ENCODE results near the gene CADPS2. TPM values are rescaled to one million over a fixed set of nuclear protein-coding genes. Genes with fewer than 3 reads are reported as not detected.

CADPS2 gene
- total RNA-seq, 1 donor from 2014 or later: 6.4 TPM

GRCh38 chr7:122552769-122553168 is 333.5 kb downstream of the CADPS2 start:
- no peaks in the 10 kb centered on the region for H3K9me3 ChIP-seq (ENCODE audit: insufficient read depth, low read depth, low read length)
- DNase-seq (ENCODE audit: low read depth): no peak
- H3K9ac ChIP-seq (ENCODE audit: low read length): no peak overlapping the region
- H3K27me3 ChIP-seq (ENCODE audit: insufficient read depth, low read length): no peaks in the 10 kb centered on the region
- H3K36me3 ChIP-seq (ENCODE audit: insufficient read depth, low read length): no peaks in the 10 kb centered on the region
- H3K4me3 Mint-ChIP-seq (ENCODE audit: unreplicated experiment): no peak overlapping the region
- no peaks in the 10 kb centered on the region for H3K9me3 Mint-ChIP-seq (ENCODE audit: unreplicated experiment)
- no peak overlapping the region for H3K27ac ChIP-seq (ENCODE audit: low read depth, low read length)
- no peak for FAIRE-seq
- no peaks in the 10 kb centered on the region for H3K36me3 Mint-ChIP-seq (ENCODE audit: low read depth, unreplicated experiment)
- H2AFZ ChIP-seq (ENCODE audit: low read depth, low read length): no peak overlapping the region
- no peaks in the 10 kb centered on the region for H3K79me2 ChIP-seq (ENCODE audit: insufficient read depth, low read length)
- H3K27ac Mint-ChIP-seq (ENCODE audit: unreplicated experiment): no peak overlapping the region
- no peaks in the 10 kb centered on the region for H4K20me1 ChIP-seq (ENCODE audit: insufficient read depth, low read length)
- no peaks in the 10 kb centered on the region for H3K4me1 ChIP-seq (ENCODE audit: insufficient read depth, low read length)
- no peak overlapping the region for H3K4me2 ChIP-seq (ENCODE audit: low read length)
- TF ChIP-seq CTCF (IDR thresholded peaks at IDR 0.05; ENCODE audit: insufficient read depth, low read depth, low read length) (no peak), EZH2 (IDR thresholded peaks at IDR 0.05; ENCODE audit: insufficient read depth, low read length) (no peak)
- no peaks in the 10 kb centered on the region for H3K4me1 Mint-ChIP-seq (ENCODE audit: low read depth, unreplicated experiment)
- no peak overlapping the region for H3K4me3 ChIP-seq (ENCODE audit: insufficient read depth, low read depth, low read length)
- no peaks in the 10 kb centered on the region for H3K27me3 Mint-ChIP-seq (ENCODE audit: low read depth, unreplicated experiment)

DNA sequence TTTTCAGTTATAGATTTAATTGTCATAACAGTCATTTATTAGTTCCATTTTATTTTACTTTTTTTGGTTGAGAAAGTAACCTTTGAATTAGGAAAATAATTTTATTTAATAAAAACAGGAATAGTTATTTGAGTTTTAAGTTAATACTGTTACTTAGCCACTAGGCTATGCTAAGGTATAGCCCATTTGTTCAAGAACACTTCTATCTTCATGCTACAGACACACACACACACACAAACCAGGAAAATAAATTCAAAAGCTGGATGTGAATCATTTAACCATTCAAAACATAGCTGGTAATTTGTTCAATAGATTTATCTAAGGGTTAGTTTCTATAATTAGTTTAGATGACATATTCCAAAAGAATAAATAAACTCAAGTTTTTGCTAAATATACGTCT is 335.7 kb downstream of the CADPS2 start:
- Histone ChIP-seq H3K27me3 (ENCODE audit: insufficient read depth, low read length) (no peaks in the 10 kb centered on the region), H3K4me3 (ENCODE audit: insufficient read depth, low read depth, low read length) (no peak overlapping the region), H3K9ac (ENCODE audit: low read length) (no peak overlapping the region), H3K79me2 (ENCODE audit: insufficient read depth, low read length) (no peaks in the 10 kb centered on the region), H3K36me3 (ENCODE audit: insufficient read depth, low read length) (no peaks in the 10 kb centered on the region), H3K9me3 (ENCODE audit: insufficient read depth, low read depth, low read length) (no peaks in the 10 kb centered on the region), H4K20me1 (ENCODE audit: insufficient read depth, low read length) (no peaks in the 10 kb centered on the region), H3K4me1 (ENCODE audit: insufficient read depth, low read length) (no peaks in the 10 kb centered on the region), H3K4me2 (ENCODE audit: low read length) (no peak overlapping the region), H2AFZ (ENCODE audit: low read depth, low read length) (no peak overlapping the region), H3K27ac (ENCODE audit: low read depth, low read length) (no peak overlapping the region)
- Mint-ChIP-seq H3K36me3 (ENCODE audit: low read depth, unreplicated experiment) (no peaks in the 10 kb centered on the region), H3K9me3 (ENCODE audit: unreplicated experiment) (no peaks in the 10 kb centered on the region), H3K27me3 (ENCODE audit: low read depth, unreplicated experiment) (no peaks in the 10 kb centered on the region), H3K27ac (ENCODE audit: unreplicated experiment) (no peak overlapping the region), H3K4me1 (ENCODE audit: low read depth, unreplicated experiment) (no peaks in the 10 kb centered on the region), H3K4me3 (ENCODE audit: unreplicated experiment) (no peak overlapping the region)
- FAIRE-seq: no peak
- no peak for TF ChIP-seq EZH2 (IDR thresholded peaks at IDR 0.05; ENCODE audit: insufficient read depth, low read length)
- no peak for TF ChIP-seq CTCF (IDR thresholded peaks at IDR 0.05; ENCODE audit: insufficient read depth, low read depth, low read length)
- peak; percentile 1 for DNase-seq (ENCODE audit: low read depth)

DNA sequence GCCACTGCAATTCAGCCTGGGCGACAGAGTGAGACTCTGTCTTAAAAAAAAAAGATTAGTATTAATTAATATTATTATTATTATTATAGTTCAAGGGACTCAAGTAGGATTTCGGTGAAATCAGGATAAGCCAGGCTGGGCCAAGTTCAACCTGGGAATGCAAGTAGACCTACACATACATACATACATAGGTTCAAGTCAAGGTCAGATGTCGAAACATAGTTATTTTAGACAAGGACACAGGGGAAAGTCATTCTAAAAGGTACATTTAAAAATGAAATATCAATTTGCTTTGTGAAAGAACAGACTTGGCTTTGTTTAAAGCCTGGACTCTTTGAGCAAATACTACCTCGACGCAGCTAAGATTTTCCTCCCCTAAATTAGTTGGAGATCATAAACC is 336.7 kb downstream of the CADPS2 start:
- H3K79me2 ChIP-seq (ENCODE audit: insufficient read depth, low read length): no peaks in the 10 kb centered on the region
- no peak overlapping the region for H3K27ac ChIP-seq (ENCODE audit: low read depth, low read length)
- H3K9ac ChIP-seq (ENCODE audit: low read length): no peak overlapping the region
- H3K27me3 ChIP-seq (ENCODE audit: insufficient read depth, low read length): no peaks in the 10 kb centered on the region
- Mint-ChIP-seq H3K4me1 (ENCODE audit: low read depth, unreplicated experiment) (no peaks in the 10 kb centered on the region), H3K4me3 (ENCODE audit: unreplicated experiment) (no peak overlapping the region), H3K9me3 (ENCODE audit: unreplicated experiment) (no peaks in the 10 kb centered on the region), H3K36me3 (ENCODE audit: low read depth, unreplicated experiment) (no peaks in the 10 kb centered on the region), H3K27ac (ENCODE audit: unreplicated experiment) (no peak overlapping the region), H3K27me3 (ENCODE audit: low read depth, unreplicated experiment) (no peaks in the 10 kb centered on the region)
- H3K4me3 ChIP-seq (ENCODE audit: insufficient read depth, low read depth, low read length): no peak overlapping the region
- DNase-seq (ENCODE audit: low read depth): no peak
- H3K36me3 ChIP-seq (ENCODE audit: insufficient read depth, low read length): no peaks in the 10 kb centered on the region
- H3K4me1 ChIP-seq (ENCODE audit: insufficient read depth, low read length): no peaks in the 10 kb centered on the region
- H3K9me3 ChIP-seq (ENCODE audit: insufficient read depth, low read depth, low read length): no peaks in the 10 kb centered on the region
- H3K4me2 ChIP-seq (ENCODE audit: low read length): no peak overlapping the region
- H4K20me1 ChIP-seq (ENCODE audit: insufficient read depth, low read length): no peaks in the 10 kb centered on the region
- no peak for FAIRE-seq
- H2AFZ ChIP-seq (ENCODE audit: low read depth, low read length): no peak overlapping the region
- TF ChIP-seq CTCF (IDR thresholded peaks at IDR 0.05; ENCODE audit: insufficient read depth, low read depth, low read length) (no peak), EZH2 (IDR thresholded peaks at IDR 0.05; ENCODE audit: insufficient read depth, low read length) (no peak)
